ENCODE results near the gene RGL2. TPM values are rescaled to one million over a fixed set of nuclear protein-coding genes. Genes with fewer than 3 reads are reported as not detected.
"Not testable (repeated sequence)": the region's sequence is repeated elsewhere in the genome, so short reads cannot be mapped to it uniquely, and the experiment has no call there.

Gene RGL2, protein sequence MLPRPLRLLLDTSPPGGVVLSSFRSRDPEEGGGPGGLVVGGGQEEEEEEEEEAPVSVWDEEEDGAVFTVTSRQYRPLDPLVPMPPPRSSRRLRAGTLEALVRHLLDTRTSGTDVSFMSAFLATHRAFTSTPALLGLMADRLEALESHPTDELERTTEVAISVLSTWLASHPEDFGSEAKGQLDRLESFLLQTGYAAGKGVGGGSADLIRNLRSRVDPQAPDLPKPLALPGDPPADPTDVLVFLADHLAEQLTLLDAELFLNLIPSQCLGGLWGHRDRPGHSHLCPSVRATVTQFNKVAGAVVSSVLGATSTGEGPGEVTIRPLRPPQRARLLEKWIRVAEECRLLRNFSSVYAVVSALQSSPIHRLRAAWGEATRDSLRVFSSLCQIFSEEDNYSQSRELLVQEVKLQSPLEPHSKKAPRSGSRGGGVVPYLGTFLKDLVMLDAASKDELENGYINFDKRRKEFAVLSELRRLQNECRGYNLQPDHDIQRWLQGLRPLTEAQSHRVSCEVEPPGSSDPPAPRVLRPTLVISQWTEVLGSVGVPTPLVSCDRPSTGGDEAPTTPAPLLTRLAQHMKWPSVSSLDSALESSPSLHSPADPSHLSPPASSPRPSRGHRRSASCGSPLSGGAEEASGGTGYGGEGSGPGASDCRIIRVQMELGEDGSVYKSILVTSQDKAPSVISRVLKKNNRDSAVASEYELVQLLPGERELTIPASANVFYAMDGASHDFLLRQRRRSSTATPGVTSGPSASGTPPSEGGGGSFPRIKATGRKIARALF
- total RNA-seq = 10 to 100 TPM; 23.0 to 36.9 TPM

DNA sequence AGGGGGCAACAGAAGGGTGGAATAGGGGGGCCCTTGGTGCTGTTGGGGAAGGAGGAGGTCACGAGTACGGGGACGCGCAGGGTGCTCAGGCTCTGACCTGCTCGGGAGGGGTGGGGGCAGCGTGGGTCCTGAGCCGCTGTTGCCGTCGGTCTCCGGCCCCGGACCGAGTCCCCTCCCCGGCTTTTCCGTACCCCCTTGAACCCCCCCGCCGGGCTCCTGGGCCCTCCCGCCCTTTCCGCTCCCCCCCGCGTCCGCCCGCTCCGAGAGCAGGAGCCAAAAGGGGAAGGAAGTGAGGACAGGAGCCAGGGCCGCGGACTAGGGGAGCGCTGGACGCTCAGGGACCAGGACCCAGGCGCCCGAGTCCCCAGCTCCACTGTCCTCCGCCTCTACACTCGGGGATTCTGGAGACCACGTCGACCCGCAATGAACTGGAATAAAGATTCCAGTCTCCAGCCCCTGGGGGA is at the start of gene RGL2:
Gene RGL2 (minus strand): TSS at position 170 of the 464 bp plus-strand sequence. CDS start 332 bp downstream, outside the sequence.
- Histone ChIP-seq H3K4me3 (peak within 1 kb of the TSS; percentile 69 to 78), H3K4me1 (peaks cover 0 to 30% of the 10 kb centered on the region in 2 donors), H3K36me3 (peaks cover 17% of the 10 kb centered on the region), H3K9me3 (no peaks in the 10 kb centered on the region), H3K27me3 (no peaks in the 10 kb centered on the region), H3K27ac (peak within 1 kb of the TSS; percentile 94 to 98)
- DNase-seq (ENCODE audit: low spot score) = peak; percentile 79
- TF ChIP-seq, protein P1, sequence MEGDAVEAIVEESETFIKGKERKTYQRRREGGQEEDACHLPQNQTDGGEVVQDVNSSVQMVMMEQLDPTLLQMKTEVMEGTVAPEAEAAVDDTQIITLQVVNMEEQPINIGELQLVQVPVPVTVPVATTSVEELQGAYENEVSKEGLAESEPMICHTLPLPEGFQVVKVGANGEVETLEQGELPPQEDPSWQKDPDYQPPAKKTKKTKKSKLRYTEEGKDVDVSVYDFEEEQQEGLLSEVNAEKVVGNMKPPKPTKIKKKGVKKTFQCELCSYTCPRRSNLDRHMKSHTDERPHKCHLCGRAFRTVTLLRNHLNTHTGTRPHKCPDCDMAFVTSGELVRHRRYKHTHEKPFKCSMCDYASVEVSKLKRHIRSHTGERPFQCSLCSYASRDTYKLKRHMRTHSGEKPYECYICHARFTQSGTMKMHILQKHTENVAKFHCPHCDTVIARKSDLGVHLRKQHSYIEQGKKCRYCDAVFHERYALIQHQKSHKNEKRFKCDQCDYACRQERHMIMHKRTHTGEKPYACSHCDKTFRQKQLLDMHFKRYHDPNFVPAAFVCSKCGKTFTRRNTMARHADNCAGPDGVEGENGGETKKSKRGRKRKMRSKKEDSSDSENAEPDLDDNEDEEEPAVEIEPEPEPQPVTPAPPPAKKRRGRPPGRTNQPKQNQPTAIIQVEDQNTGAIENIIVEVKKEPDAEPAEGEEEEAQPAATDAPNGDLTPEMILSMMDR (IDR thresholded peaks at IDR 0.05) = no peak

DNA sequence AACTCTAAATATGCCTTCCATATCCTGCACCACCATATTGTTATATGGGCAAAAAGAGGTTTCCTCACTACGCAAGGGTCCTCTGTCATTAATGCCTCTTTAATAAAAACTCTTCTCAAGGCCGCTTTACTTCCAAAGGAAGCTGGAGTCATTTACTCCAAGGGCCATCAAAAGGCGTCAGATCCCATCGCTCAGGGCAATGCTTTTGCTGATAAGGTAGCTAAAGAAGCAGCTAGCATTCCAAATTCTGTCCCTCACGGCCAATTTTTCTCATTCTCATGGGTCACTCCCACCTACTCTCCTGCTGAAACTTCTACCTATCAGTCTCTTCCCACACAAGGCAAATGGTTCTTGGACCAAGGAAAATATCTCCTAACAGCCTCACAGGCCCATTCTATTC is 49.1 kb upstream of the RGL2 start:
- Histone ChIP-seq H3K4me3 (no peak overlapping the region), H3K4me1 (peaks cover 0 to 4% of the 10 kb centered on the region in 2 donors), H3K9me3 (no peaks in the 10 kb centered on the region), H3K27me3 (no peaks in the 10 kb centered on the region), H3K27ac (no peak overlapping the region), H3K36me3 (no peaks in the 10 kb centered on the region)
- no peak for DNase-seq (ENCODE audit: low spot score)
- TF ChIP-seq, protein P1 (IDR thresholded peaks at IDR 0.05) = no peak

DNA sequence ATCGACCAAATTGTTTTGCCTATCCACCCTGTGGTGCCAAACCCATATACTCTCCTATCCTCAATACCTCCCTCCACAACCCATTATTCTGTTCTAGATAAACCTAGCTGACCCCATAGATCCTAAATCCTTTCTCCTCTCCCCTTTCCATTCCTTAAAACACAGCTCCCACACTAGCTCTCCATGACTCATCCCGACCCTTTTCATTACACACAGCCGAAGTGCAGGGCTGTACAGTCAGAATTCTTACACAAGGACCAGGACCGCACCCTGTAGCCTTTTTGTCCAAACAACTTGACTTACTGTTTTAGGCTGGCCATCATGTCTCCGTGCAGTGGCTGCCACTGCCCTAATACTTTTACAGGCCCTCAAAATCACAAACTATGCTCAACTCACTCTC is 48.2 kb upstream of the RGL2 start:
- not testable (repeated sequence) for H3K4me1 ChIP-seq; H3K9me3 ChIP-seq; H3K27me3 ChIP-seq; H3K36me3 ChIP-seq; DNase-seq (ENCODE audit: low spot score); H3K27ac ChIP-seq; H3K4me3 ChIP-seq

DNA sequence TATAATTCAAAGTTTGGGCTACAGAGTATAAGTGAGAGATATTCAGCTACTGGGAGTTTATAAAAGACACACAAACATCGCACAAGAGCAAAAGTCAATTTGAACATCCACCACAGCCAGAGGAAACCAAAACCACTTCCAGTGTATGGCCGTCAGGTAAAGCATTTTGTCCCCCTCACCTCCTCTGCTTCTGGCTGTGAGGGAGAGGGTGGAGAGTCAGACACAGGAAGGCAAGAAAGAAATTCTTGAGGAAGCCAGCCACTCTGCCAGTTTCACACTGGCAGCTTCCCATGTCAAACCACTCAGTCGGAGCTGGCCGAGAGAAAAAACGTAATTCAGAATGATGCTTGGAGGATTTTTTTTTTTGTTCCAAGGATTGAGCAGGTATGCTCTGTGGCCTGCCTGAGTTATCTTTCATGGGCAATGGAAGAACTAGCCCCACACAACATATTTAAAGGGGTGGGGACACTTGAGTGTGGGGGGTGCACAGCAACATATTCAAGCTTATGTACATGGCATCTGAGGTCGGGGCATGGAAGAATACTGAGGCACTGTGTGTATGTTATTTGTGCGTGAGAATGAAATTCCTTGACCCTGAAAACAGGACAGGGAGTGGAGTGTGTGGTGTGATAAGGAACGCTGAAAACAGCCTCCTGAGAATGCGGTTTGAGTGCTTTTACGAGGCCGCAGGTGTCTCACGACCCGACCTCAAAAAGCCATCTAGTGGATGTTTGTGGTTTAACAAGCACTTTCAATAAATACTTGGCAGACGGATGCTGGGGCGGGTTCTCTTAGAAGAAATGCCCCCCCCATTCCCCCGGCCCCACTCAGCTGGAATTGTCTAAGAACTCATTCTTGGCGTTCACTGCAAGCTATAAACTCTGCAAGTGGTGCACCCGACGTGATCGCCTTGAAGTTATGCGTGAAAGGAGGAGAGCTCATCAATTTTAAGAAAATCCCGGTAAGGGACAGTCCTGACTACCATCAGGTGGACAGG is 46.3 kb upstream of the RGL2 start:
- Histone ChIP-seq H3K9me3 (no peaks in the 10 kb centered on the region), H3K4me1 (peaks cover 0 to 4% of the 10 kb centered on the region in 2 donors), H3K4me3 (no peak overlapping the region), H3K36me3 (no peaks in the 10 kb centered on the region), H3K27me3 (no peaks in the 10 kb centered on the region), H3K27ac (no peak overlapping the region)
- peak; percentile 72 for DNase-seq (ENCODE audit: low spot score)
- TF ChIP-seq, protein P1 (IDR thresholded peaks at IDR 0.05) = peak; percentile 65 to 75

DNA sequence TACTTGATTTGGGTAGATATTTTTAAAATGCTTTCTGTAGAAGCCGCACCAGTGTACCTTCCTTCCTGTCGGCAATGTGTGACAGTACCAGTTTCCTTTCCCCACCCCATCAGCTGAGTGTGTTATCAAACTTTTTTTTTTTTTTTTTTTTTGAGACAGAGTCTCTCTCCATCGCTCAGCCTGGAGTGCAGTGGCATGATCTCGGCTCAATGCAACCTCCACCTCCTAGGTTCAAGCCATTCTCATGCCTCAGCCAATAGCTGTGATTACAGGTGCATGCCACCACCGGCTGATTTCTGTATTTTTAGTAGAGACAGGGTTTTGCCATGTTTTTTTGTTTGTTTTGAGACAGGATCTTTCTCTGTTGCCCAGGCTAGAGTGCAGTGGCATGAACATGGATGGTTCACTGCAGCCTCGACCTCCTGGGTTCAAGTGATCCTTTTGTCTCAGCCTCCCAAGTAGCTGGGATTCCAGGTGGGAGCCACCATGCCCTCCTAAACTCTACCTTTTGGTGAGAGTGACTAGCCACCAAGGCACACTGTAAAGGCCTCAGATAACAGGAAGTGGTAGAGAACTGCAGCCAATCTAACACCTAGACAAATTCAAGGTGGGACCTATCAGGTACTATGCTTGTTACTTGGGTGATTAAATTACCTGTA is 45.3 kb upstream of the RGL2 start:
- TF ChIP-seq, protein P1 (IDR thresholded peaks at IDR 0.05) = no peak
- Histone ChIP-seq H3K4me1 (peaks cover 0 to 4% of the 10 kb centered on the region in 2 donors), H3K36me3 (no peaks in the 10 kb centered on the region), H3K27me3 (no peaks in the 10 kb centered on the region), H3K4me3 (no peak overlapping the region), H3K27ac (no peak overlapping the region), H3K9me3 (no peaks in the 10 kb centered on the region)
- DNase-seq (ENCODE audit: low spot score) = no peak

DNA sequence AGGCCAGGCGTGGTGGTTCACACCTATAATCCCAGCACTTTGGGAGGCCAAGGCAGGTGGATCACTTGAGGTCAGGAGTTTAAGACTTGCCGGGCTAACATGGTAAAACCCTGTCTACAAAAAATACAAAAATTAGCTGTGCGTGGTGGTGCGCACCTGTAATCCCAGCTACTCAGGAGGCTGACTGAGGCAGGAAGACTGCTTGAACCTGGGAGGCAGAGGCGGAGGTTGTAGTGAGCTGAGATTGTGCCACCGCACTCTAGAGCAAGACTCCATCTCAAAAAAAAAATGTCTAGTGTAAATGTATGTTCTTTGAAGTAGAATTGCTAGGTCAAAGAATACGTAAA is 44.8 kb upstream of the RGL2 start:
- not testable (repeated sequence) for H3K27ac ChIP-seq; H3K9me3 ChIP-seq; H3K36me3 ChIP-seq; H3K4me1 ChIP-seq; H3K4me3 ChIP-seq; DNase-seq (ENCODE audit: low spot score); H3K27me3 ChIP-seq

Data from right atrium auricular region (tissue), 2 donors.